ENCODE measurements around the gene PRKD1. TPM values are rescaled to one million over a fixed set of nuclear protein-coding genes. Genes with fewer than 3 reads are reported as not detected.

Gene PRKD1
- total RNA-seq, 4 donors from 2014 or later: 27.4 to 30.9 (median 29.7) TPM

DNA sequence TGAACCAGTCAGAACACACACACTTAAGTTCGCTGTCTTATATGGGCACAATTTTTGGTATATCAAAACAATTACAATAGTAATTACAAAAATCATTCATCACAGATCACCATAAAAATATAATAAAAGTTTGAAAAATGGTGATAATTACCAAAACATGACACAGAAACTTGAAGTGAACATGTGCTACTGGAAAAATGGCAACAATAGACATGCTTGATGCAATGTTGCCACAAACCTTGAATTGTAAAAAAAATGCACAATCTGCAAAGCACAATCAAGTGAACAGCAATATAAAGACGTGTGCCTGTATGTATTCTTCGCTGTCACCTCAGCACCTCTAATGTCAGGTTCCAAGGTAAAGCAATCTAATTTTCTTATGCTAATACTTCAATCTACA, 117.6 kb downstream of the PRKD1 start:
- H3K9me3 ChIP-seq: no peaks in the 10 kb centered on the region
- H3K27me3 ChIP-seq: no peaks in the 10 kb centered on the region
- no peaks in the 10 kb centered on the region for H3K36me3 ChIP-seq
- 92 to 93% methylated on average over 3 of the region's 3 CpGs for WGBS, 2 donors
- H3K4me1 ChIP-seq: peaks cover 0 to 34% (median 2%) of the 10 kb centered on the region in 4 donors
- no peak for DNase-seq (ENCODE audit: low spot score in 2 of 2)
- H3K4me3 ChIP-seq: no peak overlapping the region
- H3K27ac ChIP-seq: no peak overlapping the region
- TF ChIP-seq EP300 (IDR thresholded peaks at IDR 0.05): no peak
- TF ChIP-seq, protein P1, sequence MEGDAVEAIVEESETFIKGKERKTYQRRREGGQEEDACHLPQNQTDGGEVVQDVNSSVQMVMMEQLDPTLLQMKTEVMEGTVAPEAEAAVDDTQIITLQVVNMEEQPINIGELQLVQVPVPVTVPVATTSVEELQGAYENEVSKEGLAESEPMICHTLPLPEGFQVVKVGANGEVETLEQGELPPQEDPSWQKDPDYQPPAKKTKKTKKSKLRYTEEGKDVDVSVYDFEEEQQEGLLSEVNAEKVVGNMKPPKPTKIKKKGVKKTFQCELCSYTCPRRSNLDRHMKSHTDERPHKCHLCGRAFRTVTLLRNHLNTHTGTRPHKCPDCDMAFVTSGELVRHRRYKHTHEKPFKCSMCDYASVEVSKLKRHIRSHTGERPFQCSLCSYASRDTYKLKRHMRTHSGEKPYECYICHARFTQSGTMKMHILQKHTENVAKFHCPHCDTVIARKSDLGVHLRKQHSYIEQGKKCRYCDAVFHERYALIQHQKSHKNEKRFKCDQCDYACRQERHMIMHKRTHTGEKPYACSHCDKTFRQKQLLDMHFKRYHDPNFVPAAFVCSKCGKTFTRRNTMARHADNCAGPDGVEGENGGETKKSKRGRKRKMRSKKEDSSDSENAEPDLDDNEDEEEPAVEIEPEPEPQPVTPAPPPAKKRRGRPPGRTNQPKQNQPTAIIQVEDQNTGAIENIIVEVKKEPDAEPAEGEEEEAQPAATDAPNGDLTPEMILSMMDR (IDR thresholded peaks at IDR 0.05): no peak

DNA sequence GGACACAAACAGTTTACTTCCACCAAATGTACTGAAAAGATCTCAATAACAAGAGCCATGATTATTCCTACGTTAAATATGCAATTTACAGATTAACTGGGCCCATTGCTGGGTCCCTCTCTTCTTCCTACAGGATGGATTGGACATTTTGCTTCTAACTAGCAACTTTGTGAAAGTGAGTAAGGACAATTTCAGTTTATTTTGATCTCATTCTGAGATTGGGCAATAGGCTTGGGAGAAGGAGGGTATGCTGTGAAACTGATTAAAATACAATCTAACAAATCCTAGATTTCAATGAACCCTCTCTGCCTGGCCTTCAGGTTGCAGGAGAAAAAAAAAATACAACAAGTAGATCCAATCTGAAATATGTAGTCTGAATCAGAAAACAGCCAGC, 121.5 kb downstream of the PRKD1 start:
- TF ChIP-seq, protein P1 (IDR thresholded peaks at IDR 0.05): no peak
- TF ChIP-seq POLR2A (IDR thresholded peaks at IDR 0.05) (no peak), EP300 (IDR thresholded peaks at IDR 0.05) (no peak)
- Histone ChIP-seq H3K4me3 (no peak overlapping the region), H3K27me3 (no peaks in the 10 kb centered on the region), H3K9me3 (no peaks in the 10 kb centered on the region), H3K36me3 (no peaks in the 10 kb centered on the region), H3K4me1 (peaks cover 0 to 29% (median 2%) of the 10 kb centered on the region in 4 donors), H3K27ac (peak overlapping the region in 1 of 4 donors; percentile 75)
- no peak for DNase-seq (ENCODE audit: low spot score in 2 of 2)
- 90 to 96% methylated on average over 1 of the region's 1 CpG for WGBS, 2 donors

DNA sequence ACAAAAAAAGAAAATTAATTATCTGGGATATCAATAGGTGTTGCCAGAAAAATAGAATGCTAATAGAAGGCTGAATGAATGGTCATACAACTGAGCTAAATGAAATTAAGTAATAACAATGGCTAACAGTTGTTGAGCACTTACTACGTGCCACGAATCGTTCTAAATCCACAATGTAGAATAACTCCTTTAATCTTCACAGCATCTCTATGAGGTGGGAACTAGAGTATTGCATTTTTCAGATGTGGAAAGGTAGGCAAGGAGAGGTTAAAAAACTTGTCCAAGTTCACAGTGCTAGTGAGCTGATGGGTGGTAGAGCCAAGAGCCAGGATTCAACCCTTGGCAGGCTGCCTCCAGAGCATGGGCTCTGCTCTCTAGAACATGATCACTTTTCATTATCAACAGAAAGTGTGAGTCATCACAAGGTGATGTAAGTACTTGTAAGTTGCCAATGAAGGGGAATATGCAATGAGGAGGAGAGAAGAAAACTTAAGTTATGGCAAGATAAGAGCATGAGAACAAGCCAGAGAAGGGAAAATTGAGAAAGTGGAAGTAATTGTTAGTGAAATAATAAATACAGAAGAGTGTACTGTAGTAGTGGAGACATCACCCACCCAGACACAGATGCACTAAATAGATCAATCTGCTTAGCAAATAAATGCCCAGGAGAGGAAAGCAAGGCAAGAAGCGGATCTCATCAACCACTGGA, 122.1 kb downstream of the PRKD1 start:
- DNase-seq (ENCODE audit: low spot score in 2 of 2): peak; percentile 44 to 65
- TF ChIP-seq EP300 (IDR thresholded peaks at IDR 0.05): peak in 1 of 2 donors; percentile 68
- TF ChIP-seq, protein P1 (IDR thresholded peaks at IDR 0.05): no peak
- Histone ChIP-seq H3K4me3 (no peak overlapping the region), H3K27ac (peak overlapping the region in 1 of 4 donors; percentile 75), H3K4me1 (peaks cover 0 to 24% (median 2%) of the 10 kb centered on the region in 4 donors), H3K36me3 (no peaks in the 10 kb centered on the region), H3K27me3 (no peaks in the 10 kb centered on the region), H3K9me3 (no peaks in the 10 kb centered on the region)
- WGBS, 2 donors: 81 to 85% methylated on average over 4 of the region's 4 CpGs

DNA sequence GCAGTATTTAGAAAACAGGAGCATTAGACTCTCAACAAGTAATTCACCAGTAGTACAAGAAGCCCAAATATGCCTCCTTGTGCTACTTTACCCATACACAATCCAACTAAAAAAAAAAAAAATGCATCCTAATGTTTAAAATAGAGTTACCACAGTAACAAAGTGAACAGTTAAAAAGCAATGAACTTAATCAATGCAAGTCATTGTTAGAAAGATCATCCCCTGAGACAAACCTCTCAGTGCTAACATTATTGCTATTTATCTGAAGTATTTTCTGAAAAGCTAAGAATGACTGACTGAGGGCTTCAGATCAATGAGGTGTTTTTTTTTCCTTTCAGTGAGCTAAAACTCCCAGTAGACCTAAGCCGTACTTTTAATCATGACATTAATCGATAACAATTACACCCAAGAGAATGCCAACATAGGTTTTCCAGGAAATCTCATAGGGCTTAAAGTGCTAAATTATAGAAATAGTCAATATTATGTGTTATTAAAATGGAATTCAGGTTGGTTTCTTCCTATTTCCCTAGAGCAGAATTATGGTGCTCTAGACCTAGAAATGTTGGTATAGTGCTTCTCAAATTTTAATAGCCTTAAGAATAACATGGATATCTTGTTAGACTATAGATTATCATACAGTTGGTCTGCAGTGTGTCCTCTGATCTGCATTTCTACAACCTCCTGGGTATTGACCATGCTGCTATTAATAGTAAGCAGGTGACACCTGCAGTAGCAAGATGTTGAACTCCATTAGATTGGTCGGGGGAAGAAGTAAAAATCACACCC, 123.0 kb downstream of the PRKD1 start:
- Histone ChIP-seq H3K4me3 (no peak overlapping the region), H3K27ac (peak overlapping the region in 1 of 4 donors; percentile 37), H3K9me3 (no peaks in the 10 kb centered on the region), H3K27me3 (no peaks in the 10 kb centered on the region), H3K4me1 (peaks cover 0 to 28% (median 0%) of the 10 kb centered on the region in 4 donors), H3K36me3 (no peaks in the 10 kb centered on the region)
- TF ChIP-seq EP300 (IDR thresholded peaks at IDR 0.05) (no peak), POLR2A (IDR thresholded peaks at IDR 0.05) (no peak)
- TF ChIP-seq, protein P1 (IDR thresholded peaks at IDR 0.05): no peak
- WGBS, 2 donors: 68 to 87% methylated on average over 3 of the region's 3 CpGs
- DNase-seq (ENCODE audit: low spot score in 2 of 2): no peak

DNA sequence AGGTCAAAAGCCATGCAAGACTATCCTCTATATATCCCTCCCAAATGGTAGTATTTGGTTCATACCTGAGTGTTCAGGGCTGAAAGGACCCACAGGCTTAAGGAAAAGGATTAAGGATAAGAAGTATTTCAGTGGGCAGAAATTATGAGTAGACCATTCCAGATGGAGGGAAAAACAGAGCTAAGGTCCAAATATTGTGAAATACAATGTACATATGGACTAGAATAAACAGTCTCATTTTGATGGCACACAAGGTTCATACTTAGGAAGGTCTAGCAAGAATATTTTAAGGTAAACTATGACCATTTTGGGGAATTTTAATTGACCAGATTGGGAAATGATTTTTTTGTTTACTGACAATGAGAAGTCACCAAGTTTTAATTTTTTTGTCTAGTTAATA, 124.6 kb downstream of the PRKD1 start:
- Histone ChIP-seq H3K27ac (no peak overlapping the region), H3K9me3 (no peaks in the 10 kb centered on the region), H3K27me3 (no peaks in the 10 kb centered on the region), H3K4me3 (no peak overlapping the region), H3K36me3 (no peaks in the 10 kb centered on the region), H3K4me1 (peaks cover 0 to 28% (median 0%) of the 10 kb centered on the region in 4 donors)
- TF ChIP-seq, protein P1 (IDR thresholded peaks at IDR 0.05): no peak
- TF ChIP-seq POLR2A (IDR thresholded peaks at IDR 0.05) (no peak), EP300 (IDR thresholded peaks at IDR 0.05) (no peak)
- DNase-seq (ENCODE audit: low spot score in 2 of 2): no peak

All from tibial nerve (tissue), 4 donors.